Measurements from ENCODE around the gene PTHLH.

PTHLH gene

GRCh38 chr12:27964123-27964522, 8.4 kb downstream of the PTHLH start:
- Histone ChIP-seq H3K9ac (ENCODE audit: low read depth, low read length) (no peak overlapping the region), H3K36me3 (ENCODE audit: insufficient read depth, low read length) (no peaks in the 10 kb centered on the region), H3K27ac (ENCODE audit: low read depth, low read length) (no peak overlapping the region), H3K27me3 (ENCODE audit: insufficient read depth, low read length) (peaks cover 40% of the 10 kb centered on the region), H3K4me1 (ENCODE audit: insufficient read depth, low read length) (peaks cover 42% of the 10 kb centered on the region), H3K4me3 (ENCODE audit: low read length) (no peak overlapping the region), H3K9me3 (ENCODE audit: insufficient read depth, low read depth, low read length) (no peaks in the 10 kb centered on the region)
- 77% methylated on average over 3 of the region's 4 CpGs for WGBS

DNA sequence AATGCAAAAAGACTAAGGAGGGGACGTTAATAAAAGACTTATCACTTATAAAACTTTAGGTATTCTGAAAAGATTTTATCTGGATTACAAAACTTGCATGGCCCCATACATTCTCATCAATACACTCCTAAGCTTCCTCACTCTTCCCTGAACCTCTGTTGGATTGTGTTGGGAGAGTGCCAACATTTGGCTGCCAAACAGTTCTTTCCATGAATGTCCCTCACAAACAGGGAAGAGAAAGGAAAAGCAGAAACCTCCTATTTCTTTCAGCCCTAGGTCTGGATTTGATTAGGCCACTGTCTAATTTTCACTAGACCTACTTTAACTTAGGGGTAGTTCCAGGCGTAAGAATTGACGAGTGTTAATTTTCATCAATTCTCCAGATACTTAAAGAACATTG, 11.7 kb downstream of the PTHLH start:
- Histone ChIP-seq H3K4me3 (ENCODE audit: low read length) (no peak overlapping the region), H3K4me1 (ENCODE audit: insufficient read depth, low read length) (peaks cover 11% of the 10 kb centered on the region; the same call in 1 of the 2 replicates), H3K36me3 (ENCODE audit: insufficient read depth, low read length) (no peaks in the 10 kb centered on the region), H3K9ac (ENCODE audit: low read depth, low read length) (no peak overlapping the region), H3K9me3 (ENCODE audit: insufficient read depth, low read depth, low read length) (no peaks in the 10 kb centered on the region), H3K27me3 (ENCODE audit: insufficient read depth, low read length) (peaks cover 7% of the 10 kb centered on the region), H3K27ac (ENCODE audit: low read depth, low read length) (no peak overlapping the region)
- 100% methylated on average over 1 of the region's 3 CpGs for WGBS

DNA sequence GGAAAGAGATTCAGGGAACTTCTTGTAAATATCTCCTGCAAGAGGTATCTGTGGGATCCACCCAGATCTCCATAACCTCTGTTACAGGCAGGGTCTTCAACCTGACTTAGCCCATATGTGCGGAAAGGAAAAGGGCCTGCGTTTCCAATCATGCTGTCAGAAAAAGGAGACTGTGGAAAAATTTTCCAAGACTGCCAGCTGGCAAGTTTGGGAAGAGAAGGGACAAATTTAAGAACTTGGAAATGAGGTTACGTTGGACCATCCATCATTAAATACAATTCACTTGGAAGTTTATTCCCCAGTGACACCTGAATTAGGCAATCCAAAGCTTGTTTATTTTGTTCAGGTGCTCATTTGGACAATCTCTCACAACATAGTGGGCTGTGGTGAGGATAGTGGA, 13.9 kb downstream of the PTHLH start:
- Histone ChIP-seq H3K9me3 (ENCODE audit: insufficient read depth, low read depth, low read length) (no peaks in the 10 kb centered on the region), H3K9ac (ENCODE audit: low read depth, low read length) (no peak overlapping the region), H3K36me3 (ENCODE audit: insufficient read depth, low read length) (no peaks in the 10 kb centered on the region), H3K27ac (ENCODE audit: low read depth, low read length) (no peak overlapping the region), H3K4me3 (ENCODE audit: low read length) (no peak overlapping the region), H3K27me3 (ENCODE audit: insufficient read depth, low read length) (no peaks in the 10 kb centered on the region; the same call in 1 of the 2 replicates), H3K4me1 (ENCODE audit: insufficient read depth, low read length) (no peaks in the 10 kb centered on the region)
- WGBS, result 88% methylated on average over 2 of the region's 3 CpGs

- Histone ChIP-seq H3K9me3 (ENCODE audit: insufficient read depth, low read depth, low read length) (no peaks in the 10 kb centered on the region), H3K4me3 (ENCODE audit: low read length) (no peak overlapping the region), H3K27ac (ENCODE audit: low read depth, low read length) (no peak overlapping the region), H3K9ac (ENCODE audit: low read depth, low read length) (no peak overlapping the region), H3K36me3 (ENCODE audit: insufficient read depth, low read length) (no peaks in the 10 kb centered on the region), H3K27me3 (ENCODE audit: insufficient read depth, low read length) (no peaks in the 10 kb centered on the region; the same call in 1 of the 2 replicates), H3K4me1 (ENCODE audit: insufficient read depth, low read length) (peaks cover 8% of the 10 kb centered on the region)
- WGBS, result 86% methylated on average over 3 of the region's 3 CpGs
These were observed 15.2 kb downstream of the PTHLH start for GRCh38 chr12:27957366-27957765.

DNA sequence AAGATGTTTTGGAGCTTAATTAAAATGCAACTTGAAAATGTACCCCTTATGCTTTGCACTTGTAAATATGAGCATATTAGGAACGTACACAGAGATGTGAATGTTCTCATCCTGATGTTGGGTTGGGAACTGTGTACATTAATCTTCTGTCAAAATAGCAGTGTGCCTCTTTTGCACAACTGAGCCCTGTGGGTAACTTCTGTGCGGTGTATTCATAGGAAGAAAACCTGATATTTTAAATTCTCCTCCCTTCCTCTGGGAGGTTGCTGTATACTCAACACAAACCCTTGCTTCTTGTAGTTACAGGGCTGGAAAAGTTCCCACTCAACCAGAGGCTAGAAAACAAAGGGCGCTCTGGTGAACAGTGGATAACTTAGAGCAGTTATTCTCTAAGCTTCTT, 18.7 kb downstream of the PTHLH start:
- Histone ChIP-seq H3K36me3 (ENCODE audit: insufficient read depth, low read length) (no peaks in the 10 kb centered on the region), H3K27ac (ENCODE audit: low read depth, low read length) (no peak overlapping the region), H3K4me1 (ENCODE audit: insufficient read depth, low read length) (peaks cover 20% of the 10 kb centered on the region), H3K27me3 (ENCODE audit: insufficient read depth, low read length) (no peaks in the 10 kb centered on the region; the same call in 1 of the 2 replicates), H3K9me3 (ENCODE audit: insufficient read depth, low read depth, low read length) (no peaks in the 10 kb centered on the region), H3K4me3 (ENCODE audit: low read length) (no peak overlapping the region), H3K9ac (ENCODE audit: low read depth, low read length) (no peak overlapping the region)
- WGBS, result 95% methylated on average over 3 of the region's 3 CpGs

DNA sequence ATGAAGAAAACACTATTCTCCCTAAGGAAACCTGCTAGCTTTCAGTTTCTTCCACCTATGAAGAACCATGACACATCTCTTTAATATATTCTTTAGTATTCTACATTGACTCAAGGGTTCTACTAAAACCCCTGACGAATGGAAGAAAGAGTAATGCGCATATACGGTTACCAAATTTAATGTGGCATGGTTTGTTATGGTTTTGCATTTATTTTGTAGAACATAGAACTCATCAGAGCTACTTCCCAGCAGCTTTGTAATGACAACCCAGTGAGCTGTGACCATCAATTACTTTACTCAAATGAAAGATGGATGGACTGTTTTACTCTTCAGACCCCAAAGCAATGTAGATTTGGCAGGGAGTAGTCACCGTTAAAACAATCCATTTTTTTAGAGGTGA, 19.2 kb downstream of the PTHLH start:
- no peak overlapping the region for H3K4me3 ChIP-seq (ENCODE audit: low read length)
- H3K9ac ChIP-seq (ENCODE audit: low read depth, low read length), result no peak overlapping the region
- no peak overlapping the region for H3K27ac ChIP-seq (ENCODE audit: low read depth, low read length)
- peaks cover 20% of the 10 kb centered on the region for H3K4me1 ChIP-seq (ENCODE audit: insufficient read depth, low read length)
- no peaks in the 10 kb centered on the region for H3K9me3 ChIP-seq (ENCODE audit: insufficient read depth, low read depth, low read length)
- no peaks in the 10 kb centered on the region; the same call in 1 of the 2 replicates for H3K27me3 ChIP-seq (ENCODE audit: insufficient read depth, low read length)
- no peaks in the 10 kb centered on the region for H3K36me3 ChIP-seq (ENCODE audit: insufficient read depth, low read length)
- WGBS, result 81% methylated on average over 4 of the region's 4 CpGs

DNA sequence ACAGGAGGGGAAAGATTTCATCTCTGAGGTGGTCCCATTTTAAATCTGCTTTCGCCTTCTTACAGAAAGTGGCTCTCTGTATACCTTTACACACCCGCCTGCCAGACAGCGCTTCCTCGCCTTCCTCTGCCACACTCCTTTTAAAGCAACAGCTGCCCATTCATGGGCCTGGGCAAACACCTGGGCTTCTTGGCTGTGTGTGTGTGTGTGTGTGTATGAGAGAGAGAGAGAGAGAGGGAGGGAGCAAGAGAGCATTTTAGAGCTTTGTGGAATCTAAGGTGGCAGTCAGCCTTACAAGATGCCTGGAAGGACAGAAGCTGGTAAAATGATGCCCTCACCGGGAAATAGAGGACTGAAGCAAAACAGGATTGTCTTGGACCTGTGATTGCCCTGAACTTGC, 20.0 kb downstream of the PTHLH start:
- H3K27me3 ChIP-seq (ENCODE audit: insufficient read depth, low read length), result no peaks in the 10 kb centered on the region; the same call in 1 of the 2 replicates
- H3K9me3 ChIP-seq (ENCODE audit: insufficient read depth, low read depth, low read length), result no peaks in the 10 kb centered on the region
- 75% methylated on average over 5 of the region's 5 CpGs for WGBS
- no peak overlapping the region for H3K9ac ChIP-seq (ENCODE audit: low read depth, low read length)
- no peaks in the 10 kb centered on the region for H3K36me3 ChIP-seq (ENCODE audit: insufficient read depth, low read length)
- H3K27ac ChIP-seq (ENCODE audit: low read depth, low read length), result no peak overlapping the region
- peaks cover 20% of the 10 kb centered on the region for H3K4me1 ChIP-seq (ENCODE audit: insufficient read depth, low read length)
- peak overlapping the region; percentile 17 for H3K4me3 ChIP-seq (ENCODE audit: low read length)

- Histone ChIP-seq H3K9me3 (ENCODE audit: insufficient read depth, low read depth, low read length) (no peaks in the 10 kb centered on the region), H3K9ac (ENCODE audit: low read depth, low read length) (no peak overlapping the region), H3K4me3 (ENCODE audit: low read length) (peak overlapping the region; percentile 17; the same call in 1 of the 2 replicates), H3K27ac (ENCODE audit: low read depth, low read length) (no peak overlapping the region; the same call in 1 of the 2 replicates), H3K27me3 (ENCODE audit: insufficient read depth, low read length) (no peaks in the 10 kb centered on the region; the same call in 1 of the 2 replicates), H3K36me3 (ENCODE audit: insufficient read depth, low read length) (no peaks in the 10 kb centered on the region), H3K4me1 (ENCODE audit: insufficient read depth, low read length) (peaks cover 20% of the 10 kb centered on the region)
- 32% methylated on average over 7 of the region's 7 CpGs for WGBS
These were observed 20.6 kb downstream of the PTHLH start for GRCh38 chr12:27951898-27952297.

DNA sequence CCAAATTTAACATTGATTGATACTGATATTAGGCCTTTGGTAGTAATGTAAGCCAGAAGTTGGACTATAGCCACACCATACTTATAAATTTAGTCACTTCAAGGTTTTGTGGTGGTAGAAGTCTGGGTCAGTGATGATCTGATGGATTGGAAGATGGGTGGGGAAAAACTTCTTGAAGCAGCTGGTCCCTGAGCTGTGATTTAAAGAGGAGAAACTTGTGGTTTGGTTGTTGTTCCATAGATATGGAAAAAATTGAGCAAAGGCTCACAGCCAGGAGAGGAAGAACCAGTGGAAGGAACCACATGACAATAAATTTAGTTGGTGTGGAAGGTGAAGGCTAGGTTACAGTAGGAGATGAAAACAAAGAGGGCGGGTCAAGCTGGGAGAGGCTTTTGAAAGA, 26.1 kb downstream of the PTHLH start:
- Histone ChIP-seq H3K27ac (ENCODE audit: low read depth, low read length) (no peak overlapping the region), H3K4me1 (ENCODE audit: insufficient read depth, low read length) (peaks cover 3% of the 10 kb centered on the region), H3K9me3 (ENCODE audit: insufficient read depth, low read depth, low read length) (no peaks in the 10 kb centered on the region), H3K4me3 (ENCODE audit: low read length) (no peak overlapping the region), H3K27me3 (ENCODE audit: insufficient read depth, low read length) (no peaks in the 10 kb centered on the region), H3K9ac (ENCODE audit: low read depth, low read length) (no peak overlapping the region), H3K36me3 (ENCODE audit: insufficient read depth, low read length) (no peaks in the 10 kb centered on the region)
- 86% methylated on average over 1 of the region's 1 CpG for WGBS

GRCh38 chr12:27940756-27941402, 31.7 kb downstream of the PTHLH start:
- no peak overlapping the region for H3K4me3 ChIP-seq (ENCODE audit: low read length)
- no peaks in the 10 kb centered on the region for H3K27me3 ChIP-seq (ENCODE audit: insufficient read depth, low read length)
- H3K4me1 ChIP-seq (ENCODE audit: insufficient read depth, low read length), result no peaks in the 10 kb centered on the region
- no peak overlapping the region for H3K9ac ChIP-seq (ENCODE audit: low read depth, low read length)
- WGBS, result 0% methylated on average over 1 of the region's 4 CpGs
- H3K9me3 ChIP-seq (ENCODE audit: insufficient read depth, low read depth, low read length), result no peaks in the 10 kb centered on the region
- no peaks in the 10 kb centered on the region for H3K36me3 ChIP-seq (ENCODE audit: insufficient read depth, low read length)
- H3K27ac ChIP-seq (ENCODE audit: low read depth, low read length), result no peak overlapping the region

GRCh38 chr12:27940245-27940644, 32.3 kb downstream of the PTHLH start:
- H3K27me3 ChIP-seq (ENCODE audit: insufficient read depth, low read length), result no peaks in the 10 kb centered on the region
- H3K9ac ChIP-seq (ENCODE audit: low read depth, low read length), result no peak overlapping the region
- H3K36me3 ChIP-seq (ENCODE audit: insufficient read depth, low read length), result no peaks in the 10 kb centered on the region
- H3K4me1 ChIP-seq (ENCODE audit: insufficient read depth, low read length), result no peaks in the 10 kb centered on the region
- H3K9me3 ChIP-seq (ENCODE audit: insufficient read depth, low read depth, low read length), result no peaks in the 10 kb centered on the region
- no peak overlapping the region for H3K4me3 ChIP-seq (ENCODE audit: low read length)
- no peak overlapping the region for H3K27ac ChIP-seq (ENCODE audit: low read depth, low read length)
- WGBS, result 96% methylated on average over 4 of the region's 4 CpGs

DNA sequence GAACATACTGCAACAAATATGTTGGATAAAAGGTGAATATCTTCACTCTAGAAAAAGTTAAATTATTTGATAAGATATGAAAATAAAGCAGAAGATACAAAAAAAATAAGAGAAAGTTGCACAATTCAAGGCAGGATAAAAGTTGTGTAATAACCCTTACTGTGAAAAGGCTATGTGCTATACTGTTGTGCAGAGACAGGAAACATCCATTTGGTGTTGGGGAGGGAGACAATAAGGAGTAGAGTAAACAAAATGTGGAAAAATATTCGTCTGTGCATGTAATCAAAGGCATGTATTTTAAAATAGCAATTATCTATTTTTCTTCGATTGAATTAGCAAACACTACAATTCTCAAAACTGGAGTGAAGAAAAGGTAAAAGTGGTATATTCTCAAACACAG, 34.8 kb downstream of the PTHLH start:
- no peak overlapping the region for H3K9ac ChIP-seq (ENCODE audit: low read depth, low read length)

More for the DNA sequence above, 34.8 kb downstream of the PTHLH start:
- no CpG with 5 or more reads among the region's 2 CpGs for WGBS
- Histone ChIP-seq H3K27ac (ENCODE audit: low read depth, low read length) (no peak overlapping the region), H3K36me3 (ENCODE audit: insufficient read depth, low read length) (no peaks in the 10 kb centered on the region), H3K27me3 (ENCODE audit: insufficient read depth, low read length) (no peaks in the 10 kb centered on the region), H3K4me3 (ENCODE audit: low read length) (no peak overlapping the region), H3K4me1 (ENCODE audit: insufficient read depth, low read length) (no peaks in the 10 kb centered on the region), H3K9me3 (ENCODE audit: insufficient read depth, low read depth, low read length) (no peaks in the 10 kb centered on the region)
